Endodermal cell (in vitro differentiated cells): ENCODE data around the gene ZFAND3. TPM values are rescaled to one million over a fixed set of nuclear protein-coding genes. Genes with fewer than 3 reads are reported as not detected.

Experiments used
- DNase-seq: peaks from one replicate; pipeline ENCODE4 v3.0.0-alpha.2; 2017
- H3K27ac ChIP-seq: 2 replicates; pipeline ENCODE4 v1.5.1; 2013; ENCODE audit warnings: mild to moderate bottlenecking, low read depth, low read length, moderate library complexity
- H3K27me3 ChIP-seq: 2 replicates; pipeline ENCODE4 v1.6.1; 2013; ENCODE audit warnings: mild to moderate bottlenecking, low read length, moderate library complexity; ENCODE audit not compliant: insufficient read depth, control insufficient read depth, poor library complexity, severe bottlenecking
- H3K36me3 ChIP-seq: 2 replicates; pipeline ENCODE4 v1.7.0; 2013; ENCODE audit warnings: mild to moderate bottlenecking, low read length, moderate library complexity; ENCODE audit not compliant: control insufficient read depth, insufficient read depth
- H3K4me1 ChIP-seq: one replicate; pipeline ENCODE4 v1.7.0; 2013; ENCODE audit warnings: low read length; ENCODE audit not compliant: control insufficient read depth, insufficient read depth
- H3K4me3 ChIP-seq: 2 replicates; pipeline ENCODE4 v1.5.1; 2013; ENCODE audit warnings: mild to moderate bottlenecking, low read length, moderate library complexity
- H3K9ac ChIP-seq: 2 replicates; pipeline ENCODE4 v1.6.1; 2013; ENCODE audit warnings: mild to moderate bottlenecking, low read length, moderate library complexity; ENCODE audit not compliant: poor library complexity, severe bottlenecking; ENCODE audit errors: extremely low read depth
- H3K9me3 ChIP-seq: 2 replicates; pipeline ENCODE4 v1.6.1; 2013; ENCODE audit warnings: mild to moderate bottlenecking, low read length, moderate library complexity; ENCODE audit not compliant: control insufficient read depth
- H3K27ac Mint-ChIP-seq: 2 replicates; pipeline ENCODE4 v1.8.0; 2020; ENCODE audit warnings: mixed read lengths
- H3K27me3 Mint-ChIP-seq: 2 replicates; pipeline ENCODE4 v1.8.0; 2021; ENCODE audit warnings: mild to moderate bottlenecking, mixed read lengths; ENCODE audit not compliant: insufficient read depth
- H3K36me3 Mint-ChIP-seq: 2 replicates; pipeline ENCODE4 v1.8.0; 2020; ENCODE audit warnings: low read depth, mixed read lengths
- H3K4me1 Mint-ChIP-seq: 2 replicates; pipeline ENCODE4 v1.8.0; 2020; ENCODE audit warnings: mixed read lengths
- H3K4me3 Mint-ChIP-seq: 2 replicates; pipeline ENCODE4 v1.8.0; 2020; ENCODE audit warnings: mild to moderate bottlenecking, moderate library complexity, mixed read lengths
- H3K9me3 Mint-ChIP-seq: 2 replicates; pipeline ENCODE4 v1.8.0; 2020; ENCODE audit warnings: mild to moderate bottlenecking, mixed read lengths
- CTCF ChIP-seq: fragments of 200-600 bp; sonication (generic); conservative IDR thresholded peaks from 2 replicates; pipeline ENCODE4 v1.5.0; 2021; ENCODE audit warnings: antibody characterized with exemption, mild to moderate bottlenecking
- WGBS, 2 experiments: methylation state at CpG; one replicate each; pipeline versions ENCODE4 v1.1.5 to v1.1.7; 2013; ENCODE audit warnings: missing lambda C conversion rate in 2 of 2, mixed read lengths in 1 of 2; ENCODE audit not compliant: insufficient coverage in 1 of 2, insufficient read length in 1 of 2; 5-methylcytosine and 5-hydroxymethylcytosine counted together
- total RNA-seq, 2 donors: library from RNA; stranded (reverse); fragmentation: NEBNext Ultra II Directional in 1 of 2; extraction: Animal tissue kit (Norgen Biotek cat#: 25700) in 1 of 2; gene quantifications; 2 replicates in 1 of 2; 3 replicates in 1 of 2; pipeline ENCODE4 v1.2.1, GENCODE V29; 2021

ZFAND3 gene
- total RNA-seq, 2 donors from 2014 or later: 67.1 to 86.2 TPM

GRCh38 chr6:38011937-38012336, 192.4 kb downstream of the ZFAND3 start:
- Histone ChIP-seq H3K27ac (no peak overlapping the region), H3K4me1 (no peaks in the 10 kb centered on the region), H3K4me3 (no peak overlapping the region), H3K9me3 (peaks cover 19% of the 10 kb centered on the region), H3K9ac (no peak overlapping the region), H3K36me3 (no peaks in the 10 kb centered on the region), H3K27me3 (no peaks in the 10 kb centered on the region)
- Mint-ChIP-seq H3K4me1 (peaks cover 8% of the 10 kb centered on the region), H3K27me3 (no peaks in the 10 kb centered on the region), H3K9me3 (peaks cover 19% of the 10 kb centered on the region), H3K36me3 (peaks cover 14% of the 10 kb centered on the region), H3K27ac (no peak overlapping the region), H3K4me3 (no peak overlapping the region)
- no peak for DNase-seq
- no peak for TF ChIP-seq CTCF
- 67 to 76% methylated on average over 3 to 4 of the region's 5 CpGs for WGBS, 2 experiments

- no peaks in the 10 kb centered on the region for H3K27me3 ChIP-seq
- 73 to 79% methylated on average over 4 to 5 of the region's 5 CpGs for WGBS, 2 experiments
- H3K27me3 Mint-ChIP-seq: no peaks in the 10 kb centered on the region
- no peaks in the 10 kb centered on the region for H3K36me3 ChIP-seq
- no peak for DNase-seq
- peaks cover 7% of the 10 kb centered on the region for H3K4me1 Mint-ChIP-seq
- H3K4me1 ChIP-seq: no peaks in the 10 kb centered on the region
- no peak overlapping the region for H3K27ac Mint-ChIP-seq
- no peak overlapping the region for H3K9ac ChIP-seq
- H3K4me3 ChIP-seq: no peak overlapping the region
- peaks cover 19% of the 10 kb centered on the region for H3K9me3 ChIP-seq
- H3K4me3 Mint-ChIP-seq: no peak overlapping the region
- peaks cover 14% of the 10 kb centered on the region for H3K36me3 Mint-ChIP-seq
- H3K27ac ChIP-seq: no peak overlapping the region
- H3K9me3 Mint-ChIP-seq: peaks cover 19% of the 10 kb centered on the region
- peak; percentile 84 for TF ChIP-seq CTCF
These were observed 193.0 kb downstream of the ZFAND3 start for GRCh38 chr6:38012573-38012972.

- Histone ChIP-seq H3K27ac (no peak overlapping the region), H3K36me3 (no peaks in the 10 kb centered on the region), H3K27me3 (no peaks in the 10 kb centered on the region), H3K9me3 (peaks cover 15% of the 10 kb centered on the region), H3K4me1 (no peaks in the 10 kb centered on the region), H3K4me3 (no peak overlapping the region), H3K9ac (no peak overlapping the region)
- no peaks in the 10 kb centered on the region for H3K4me1 Mint-ChIP-seq
- no peaks in the 10 kb centered on the region for H3K27me3 Mint-ChIP-seq
- TF ChIP-seq CTCF: no peak
- H3K36me3 Mint-ChIP-seq: peaks cover 8% of the 10 kb centered on the region
- no peak overlapping the region for H3K27ac Mint-ChIP-seq
- H3K9me3 Mint-ChIP-seq: peaks cover 11% of the 10 kb centered on the region
- no peak overlapping the region for H3K4me3 Mint-ChIP-seq
- no peak for DNase-seq
These were observed 195.8 kb downstream of the ZFAND3 start for GRCh38 chr6:38015341-38015740.
